Transverse colon (tissue), 4 donors: ENCODE data around the gene P2RY6. TPM values are rescaled to one million over a fixed set of nuclear protein-coding genes. Genes with fewer than 3 reads are reported as not detected.

Experiments used
- DNase-seq: peaks from one replicate; pipeline ENCODE4 v3.0.0-alpha.2; 2019
- H3K27ac ChIP-seq, 4 donors: fragments of 200-600 bp; sonication (generic); 2 replicates each; pipeline ENCODE4 v1.5.1; 2016 to 2018; ENCODE audit warnings: inconsistent platforms in 4 of 4
- H3K27me3 ChIP-seq: fragments of 200-600 bp; sonication (generic); 2 replicates; pipeline ENCODE4 v1.5.1; 2017; ENCODE audit warnings: inconsistent platforms
- H3K36me3 ChIP-seq, 4 donors: fragments of 200-600 bp; sonication (generic); 2 replicates each; pipeline ENCODE4 v1.5.1; 2017 to 2019; ENCODE audit warnings: inconsistent platforms in 4 of 4
- H3K4me1 ChIP-seq, 4 donors: fragments of 200-600 bp; sonication (generic); 2 replicates each; pipeline ENCODE4 v1.5.1; 2017 to 2020; ENCODE audit warnings: inconsistent platforms in 4 of 4
- H3K4me3 ChIP-seq, 4 donors: fragments of 200-600 bp; sonication (generic); 1 replicate in 1 of 4; 2 replicates in 3 of 4; pipeline versions ENCODE4 v1.5.1 to v1.6.1; 2017 to 2019; ENCODE audit warnings: inconsistent platforms in 4 of 4
- H3K9me3 ChIP-seq, 2 donors: fragments of 200-600 bp; sonication (generic); 2 replicates each; pipeline ENCODE4 v1.5.1; 2017 to 2019; ENCODE audit warnings: inconsistent platforms in 2 of 2
- EP300 ChIP-seq: sonication (generic); formaldehyde crosslinking; IDR thresholded peaks from one replicate; pipeline ENCODE4 v1.6.1; 2017; ENCODE audit warnings: antibody characterized with exemption, low read depth
- POLR2A ChIP-seq: fragments of 450-650 bp; IDR thresholded peaks from one replicate; pipeline ENCODE4 v1.6.1; 2016; ENCODE audit warnings: antibody characterized with exemption, mild to moderate bottlenecking, moderate library complexity
- POLR2AphosphoS5 ChIP-seq, 3 donors: sonication (generic); formaldehyde crosslinking; IDR thresholded peaks; one replicate each; pipeline ENCODE4 v1.6.1; 2016; ENCODE audit warnings: antibody characterized with exemption in 3 of 3
- WGBS, 2 donors: methylation state at CpG; one replicate each; pipeline ENCODE4 v1.1.5; 2018; ENCODE audit warnings: low coverage in 1 of 2; 5-methylcytosine and 5-hydroxymethylcytosine counted together
- in situ Hi-C, 4 donors: fragments of 200-750 bp; cut with MboI; loops; one replicate each; pipeline versions ENCODE4 v1.15.0 to v1.15.1; 2017; ENCODE audit warnings: low sequenced_read_pairs in 3 of 4, low pct_ligation_motif_present in 1 of 4, low pct_unique_long_range_greater_than_20kb in 1 of 4
- intact Hi-C: fragments of 100-400 bp; cut with DNase I; formaldehyde crosslinking; loops from one replicate; pipeline ENCODE4 v1.15.1; 2023; ENCODE audit warnings: low total_unique reads
- total RNA-seq, 4 donors: library from RNA; depleted of rRNA; stranded (reverse); fragments of >200 nt; gene quantifications; one replicate each; pipeline ENCODE4 v1.1.0, GENCODE V29; 2016
- TF ChIP-seq, protein P1 (sequence below), 5 experiments: fragments of 200-600 bp in 3 of 5; fragments of 450-650 bp in 2 of 5; sonication (generic) in 3 of 5; IDR thresholded peaks; 1 replicate in 2 of 5; 2 replicates in 3 of 5; pipeline ENCODE4 v1.5.1; 2016 to 2017; ENCODE audit warnings: antibody characterized with exemption in 5 of 5, inconsistent platforms in 3 of 5, mild to moderate bottlenecking in 2 of 5, moderate library complexity in 1 of 5

The P2RY6 gene
- total RNA-seq, 4 donors from 2014 or later: 1.1 to 1.6 (median 1.4) TPM; not detected in 1

DNA sequence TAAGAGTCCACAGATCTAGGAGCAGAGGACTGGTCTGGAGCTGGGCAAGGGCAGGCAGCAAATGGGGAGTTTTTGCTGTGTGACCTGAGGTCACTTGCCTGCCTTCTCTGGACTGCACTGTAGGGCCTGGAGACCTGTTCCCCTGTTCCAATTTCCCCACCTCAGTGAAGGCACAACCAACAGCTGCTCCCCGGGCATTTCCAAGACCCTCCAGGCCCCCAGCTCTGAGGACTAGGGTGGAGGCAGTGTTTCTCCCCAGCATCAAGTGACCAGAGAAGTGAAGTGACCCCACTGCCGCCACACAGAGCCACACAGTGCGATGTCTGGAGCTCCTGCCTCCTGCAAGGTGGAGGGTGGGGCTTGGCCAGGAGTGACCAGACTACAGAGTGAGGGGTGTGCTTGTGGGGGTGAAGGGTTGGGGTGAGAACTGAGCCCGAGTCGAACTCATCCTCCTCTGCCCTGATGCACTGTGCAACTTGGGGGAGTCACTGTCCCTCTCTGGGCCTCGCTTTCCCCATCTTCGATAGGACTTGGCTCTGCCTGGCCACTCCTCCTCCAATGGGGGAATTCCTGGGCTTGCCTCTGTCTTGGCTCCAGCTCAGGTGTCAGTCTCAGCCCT lies 32.5 kb upstream of the P2RY6 start:
- WGBS, 2 donors: 85% methylated on average over 7 of the region's 7 CpGs; no CpG with 5 or more reads in 1 of the 2 donors
- intact Hi-C loops: loop anchor here (5.0 kb wide), 1 partner anchor 52 kb away; no protein-coding TSS in a partner anchor

DNA sequence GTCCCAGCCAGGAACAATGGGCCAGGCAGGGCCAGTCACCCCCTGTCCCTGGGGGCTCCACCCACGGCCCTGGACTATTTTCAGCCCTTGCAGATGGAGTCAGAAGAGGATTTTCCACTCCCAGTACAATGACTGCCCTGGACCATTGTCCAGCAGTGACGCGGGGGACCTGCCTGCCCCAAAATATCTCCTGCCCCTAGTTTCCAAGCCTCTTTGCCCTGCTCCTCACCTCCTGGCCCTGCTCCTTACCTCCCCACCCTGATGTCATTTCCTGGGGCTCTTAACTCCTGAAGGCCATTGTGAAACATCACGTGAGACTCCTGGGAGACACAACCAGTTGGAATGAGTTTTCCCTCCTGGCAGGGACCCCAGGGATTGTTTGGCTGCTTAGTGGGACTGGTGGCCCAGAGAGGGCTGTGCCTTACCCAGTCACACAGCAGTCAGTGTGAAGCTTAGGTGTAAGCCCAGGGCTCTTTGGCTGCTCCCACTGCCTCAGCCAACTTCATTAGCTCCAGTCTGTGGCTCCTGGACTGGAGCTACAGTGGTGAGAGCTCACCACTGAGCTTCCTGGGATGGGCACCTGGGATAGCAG lies 31.9 kb upstream of the P2RY6 start:
- no peak for DNase-seq
- no peak overlapping the region for H3K27ac ChIP-seq
- peaks cover 0 to 4% (median 0%) of the 10 kb centered on the region in 4 donors for H3K4me1 ChIP-seq
- H3K27me3 ChIP-seq: no peaks in the 10 kb centered on the region
- H3K4me3 ChIP-seq: no peak overlapping the region
- H3K36me3 ChIP-seq: no peaks in the 10 kb centered on the region
- TF ChIP-seq POLR2AphosphoS5 (IDR thresholded peaks at IDR 0.05) (no peak), EP300 (no peak), POLR2A (no peak)
- TF ChIP-seq, protein P1, sequence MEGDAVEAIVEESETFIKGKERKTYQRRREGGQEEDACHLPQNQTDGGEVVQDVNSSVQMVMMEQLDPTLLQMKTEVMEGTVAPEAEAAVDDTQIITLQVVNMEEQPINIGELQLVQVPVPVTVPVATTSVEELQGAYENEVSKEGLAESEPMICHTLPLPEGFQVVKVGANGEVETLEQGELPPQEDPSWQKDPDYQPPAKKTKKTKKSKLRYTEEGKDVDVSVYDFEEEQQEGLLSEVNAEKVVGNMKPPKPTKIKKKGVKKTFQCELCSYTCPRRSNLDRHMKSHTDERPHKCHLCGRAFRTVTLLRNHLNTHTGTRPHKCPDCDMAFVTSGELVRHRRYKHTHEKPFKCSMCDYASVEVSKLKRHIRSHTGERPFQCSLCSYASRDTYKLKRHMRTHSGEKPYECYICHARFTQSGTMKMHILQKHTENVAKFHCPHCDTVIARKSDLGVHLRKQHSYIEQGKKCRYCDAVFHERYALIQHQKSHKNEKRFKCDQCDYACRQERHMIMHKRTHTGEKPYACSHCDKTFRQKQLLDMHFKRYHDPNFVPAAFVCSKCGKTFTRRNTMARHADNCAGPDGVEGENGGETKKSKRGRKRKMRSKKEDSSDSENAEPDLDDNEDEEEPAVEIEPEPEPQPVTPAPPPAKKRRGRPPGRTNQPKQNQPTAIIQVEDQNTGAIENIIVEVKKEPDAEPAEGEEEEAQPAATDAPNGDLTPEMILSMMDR (IDR thresholded peaks at IDR 0.05): no peak
- in situ Hi-C loops (loop anchor here in 1 of 4 donors (10.0 kb wide), 1 partner anchor 405 kb away; no protein-coding TSS in a partner anchor), intact Hi-C loops (loop anchor here (5.0 kb wide), 1 partner anchor 53 kb away; no protein-coding TSS in a partner anchor)
- H3K9me3 ChIP-seq: no peaks in the 10 kb centered on the region
- WGBS, 2 donors: 67 to 100% methylated on average over 1 to 4 of the region's 4 CpGs

More for the DNA sequence above, 32.5 kb upstream of the P2RY6 start:
- in situ Hi-C loops: loop anchor here in 3 of 4 donors (5.0 to 10.0 kb wide), 2 partner anchors 52 to 405 kb away; no protein-coding TSS in a partner anchor
- no peaks in the 10 kb centered on the region for H3K36me3 ChIP-seq
- H3K27ac ChIP-seq: no peak overlapping the region
- H3K9me3 ChIP-seq: no peaks in the 10 kb centered on the region
- no peak for DNase-seq
- H3K27me3 ChIP-seq: no peaks in the 10 kb centered on the region
- H3K4me1 ChIP-seq: peaks cover 0 to 4% (median 0%) of the 10 kb centered on the region in 4 donors
- H3K4me3 ChIP-seq: no peak overlapping the region
- TF ChIP-seq POLR2AphosphoS5 (IDR thresholded peaks at IDR 0.05): no peak

DNA sequence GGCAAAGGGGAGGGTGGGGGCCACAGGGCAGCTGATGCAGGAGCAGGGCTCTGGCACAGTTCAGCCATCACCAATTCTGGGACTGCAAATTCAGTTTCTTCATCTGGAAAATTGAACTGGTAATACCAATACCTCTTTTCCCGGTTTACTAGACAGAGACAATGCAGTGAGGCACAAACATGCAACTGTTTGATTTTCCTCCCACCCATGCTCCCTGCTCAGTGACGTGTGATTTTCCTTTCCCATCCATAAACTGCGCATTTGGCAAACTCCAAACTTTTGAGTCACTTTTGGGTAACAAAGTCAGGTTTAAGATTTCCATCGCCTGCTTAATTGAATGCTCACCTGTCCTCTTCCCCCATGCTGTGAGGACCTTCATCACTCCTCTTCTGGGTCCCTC lies 30.8 kb upstream of the P2RY6 start:
- no peaks in the 10 kb centered on the region for H3K36me3 ChIP-seq
- H3K27me3 ChIP-seq: no peaks in the 10 kb centered on the region
- DNase-seq: no peak
- H3K4me3 ChIP-seq: no peak overlapping the region
- intact Hi-C loops (loop anchor here (5.0 kb wide), 1 partner anchor 54 kb away; no protein-coding TSS in a partner anchor), in situ Hi-C loops (loop anchor here in 1 of 4 donors (10.0 kb wide), 1 partner anchor 406 kb away; no protein-coding TSS in a partner anchor)
- peaks cover 0 to 4% (median 0%) of the 10 kb centered on the region in 4 donors for H3K4me1 ChIP-seq
- H3K9me3 ChIP-seq: no peaks in the 10 kb centered on the region
- WGBS, 2 donors: 85 to 93% methylated on average over 4 of the region's 4 CpGs
- no peak overlapping the region for H3K27ac ChIP-seq
- TF ChIP-seq POLR2A: no peak
- TF ChIP-seq EP300: no peak
- TF ChIP-seq, protein P1 (IDR thresholded peaks at IDR 0.05): no peak
- TF ChIP-seq POLR2AphosphoS5 (IDR thresholded peaks at IDR 0.05): no peak

DNA sequence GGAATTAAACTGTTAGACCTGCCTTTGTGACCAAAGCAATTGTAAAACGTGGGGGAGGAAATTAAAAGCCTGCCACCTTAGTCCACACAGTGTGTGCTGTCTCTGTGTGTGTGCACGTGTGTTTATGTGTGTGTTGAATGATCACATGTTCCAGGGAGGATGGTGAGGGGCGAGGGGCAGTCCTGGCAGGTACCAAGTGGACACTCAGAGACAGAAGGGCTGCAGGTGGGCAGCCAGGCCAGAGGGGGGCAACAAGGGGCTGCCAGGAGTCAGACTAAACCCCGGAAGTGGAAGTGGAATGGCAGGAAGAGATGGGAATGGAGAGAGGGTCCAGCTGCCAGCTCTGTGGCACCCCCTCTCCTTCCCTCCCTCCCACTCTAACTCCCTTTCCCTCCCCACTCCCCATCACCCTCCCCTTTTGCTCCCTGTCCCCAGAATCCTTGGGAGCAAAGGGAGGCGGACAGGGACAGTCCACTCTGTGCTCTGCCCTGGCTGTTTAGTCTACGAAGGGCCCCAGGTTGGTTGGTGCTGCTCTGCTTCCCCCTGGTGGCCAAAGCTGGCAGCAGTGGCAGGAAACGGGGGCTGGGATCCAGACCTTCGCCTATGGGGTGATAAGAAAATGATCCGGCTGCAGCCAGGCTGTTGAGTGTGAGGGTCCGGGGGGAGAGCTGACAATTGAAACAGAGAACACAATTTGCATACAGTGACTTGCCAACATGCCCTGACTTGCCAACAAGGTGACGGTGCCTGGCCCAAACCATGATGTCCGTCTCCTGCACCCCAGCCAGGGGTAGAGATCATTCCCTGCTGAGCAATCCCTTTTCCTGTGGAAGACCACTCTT lies 29.7 kb upstream of the P2RY6 start:
- TF ChIP-seq EP300: no peak
- TF ChIP-seq, protein P1 (IDR thresholded peaks at IDR 0.05): peak; percentile 75 to 89 (median 80)

More for the DNA sequence above, 29.7 kb upstream of the P2RY6 start:
- intact Hi-C loops: loop anchor here (5.0 kb wide), 1 partner anchor 55 kb away; no protein-coding TSS in a partner anchor
- Histone ChIP-seq H3K4me3 (peak overlapping the region in 1 of 4 donors; percentile 12), H3K36me3 (no peaks in the 10 kb centered on the region), H3K27ac (no peak overlapping the region), H3K27me3 (no peaks in the 10 kb centered on the region), H3K9me3 (no peaks in the 10 kb centered on the region), H3K4me1 (peaks cover 0 to 4% (median 0%) of the 10 kb centered on the region in 4 donors)
- in situ Hi-C loops: loop anchor here in 1 of 4 donors (10.0 kb wide), 1 partner anchor 408 kb away; no protein-coding TSS in a partner anchor
- peak; percentile 81 for DNase-seq
- 18 to 33% methylated on average over 8 to 12 of the region's 12 CpGs for WGBS, 2 donors
